Measurements from ENCODE around the gene TGM5.
"Not testable (repeated sequence)": the region's sequence is repeated elsewhere in the genome, so short reads cannot be mapped to it uniquely, and the experiment has no call there.

Gene TGM5

GRCh38 chr15:43277231-43277823 is 10.6 kb upstream of the TGM5 start:
- in situ Hi-C loops (cut with MboI; ENCODE audit: low sequenced_read_pairs, unreplicated experiment): loop anchor here (5.0 kb wide), 1 partner anchor 50 kb away; no protein-coding TSS in a partner anchor
- no peak for TF ChIP-seq CTCF (IDR thresholded peaks at IDR 0.05; ENCODE audit: borderline replicate concordance, control extremely low read depth, extremely low read depth, insufficient read depth, missing control alignments)
- no peak for DNase-seq (ENCODE audit: low spot score)

DNA sequence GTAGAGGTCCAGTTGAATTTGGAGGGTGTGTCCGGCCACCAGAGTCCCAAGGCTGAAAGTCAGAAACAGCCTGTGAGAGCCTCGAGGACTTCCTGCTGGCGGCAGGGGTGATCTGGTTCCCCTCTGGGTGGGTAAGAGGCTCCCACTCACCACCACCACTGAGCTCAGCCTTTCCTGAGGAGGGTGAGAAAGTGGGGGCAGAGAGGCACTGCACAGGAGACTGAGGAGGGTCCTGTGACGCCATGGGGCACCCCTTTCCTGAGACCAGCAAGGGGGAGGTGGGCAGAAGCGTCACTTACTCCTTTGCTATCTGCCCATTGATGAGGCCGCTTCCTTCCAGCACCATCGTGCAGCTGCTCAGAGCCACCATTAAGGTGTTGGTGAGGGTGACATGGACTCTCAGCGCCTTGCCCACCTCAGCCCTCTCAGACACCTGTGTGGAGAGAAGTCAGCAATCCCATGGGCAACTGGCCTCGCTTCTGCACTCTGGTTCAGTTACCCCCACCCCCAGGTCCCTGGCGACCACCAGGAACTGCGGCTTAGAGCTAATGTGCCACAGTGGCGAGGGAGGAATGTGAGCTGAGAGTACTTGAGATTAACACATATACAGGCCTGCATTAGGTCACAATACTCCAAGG is 10.0 kb upstream of the TGM5 start:
- no peak for DNase-seq (ENCODE audit: low spot score)
- in situ Hi-C loops (cut with MboI; ENCODE audit: low sequenced_read_pairs, unreplicated experiment): loop anchor here (5.0 kb wide), 1 partner anchor 49 kb away; no protein-coding TSS in a partner anchor
- TF ChIP-seq CTCF (IDR thresholded peaks at IDR 0.05; ENCODE audit: borderline replicate concordance, control extremely low read depth, extremely low read depth, insufficient read depth, missing control alignments): no peak

- DNase-seq (ENCODE audit: low spot score): no peak
- in situ Hi-C loops (cut with MboI; ENCODE audit: low sequenced_read_pairs, unreplicated experiment): loop anchor here (5.0 kb wide), 1 partner anchor 49 kb away; no protein-coding TSS in a partner anchor
- TF ChIP-seq CTCF (IDR thresholded peaks at IDR 0.05; ENCODE audit: borderline replicate concordance, control extremely low read depth, extremely low read depth, insufficient read depth, missing control alignments): no peak
Observed at GRCh38 chr15:43275740-43276562, 9.2 kb upstream of the TGM5 start.

DNA sequence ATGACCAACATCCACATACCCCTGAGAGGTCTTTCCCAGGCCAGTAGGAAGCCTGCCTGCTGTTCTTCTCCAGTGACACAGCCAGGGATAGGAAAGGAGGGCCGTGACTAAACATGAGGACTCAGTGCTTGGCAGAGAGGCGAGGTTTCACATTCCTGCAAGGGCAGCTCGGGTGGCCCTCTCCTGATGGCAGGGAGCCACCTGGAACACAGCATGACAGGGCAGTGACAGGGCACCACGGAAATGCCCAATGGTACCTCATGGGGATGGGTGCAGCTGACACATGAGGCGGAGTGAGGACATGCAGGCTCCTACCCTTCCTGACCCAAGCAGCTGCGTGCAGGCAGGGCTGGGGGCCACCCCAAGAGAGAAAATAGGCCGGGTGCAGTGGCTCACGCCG is 7.4 kb upstream of the TGM5 start:
- no peak for DNase-seq (ENCODE audit: low spot score)

DNA sequence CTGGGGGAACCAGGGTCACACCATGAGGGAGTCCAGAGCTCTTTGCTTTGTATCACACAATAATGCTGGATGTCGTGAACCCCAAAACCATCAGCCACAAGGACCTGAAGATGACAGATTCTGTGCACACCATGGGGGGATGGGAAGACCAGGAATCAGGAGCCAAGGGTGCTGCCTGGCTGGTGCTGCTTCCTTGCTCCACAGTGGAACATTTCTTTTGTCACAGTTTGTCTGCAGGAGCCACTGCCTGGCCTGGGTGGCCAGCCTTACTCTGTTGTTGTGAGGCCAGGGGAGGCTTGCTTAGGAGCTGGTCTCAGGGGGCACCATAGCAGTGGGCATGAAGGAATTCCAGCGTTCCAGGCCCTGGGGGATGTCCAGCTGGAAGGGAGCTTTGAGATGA is 6.5 kb upstream of the TGM5 start:
- TF ChIP-seq CTCF (IDR thresholded peaks at IDR 0.05; ENCODE audit: borderline replicate concordance, control extremely low read depth, extremely low read depth, insufficient read depth, missing control alignments): no peak
- DNase-seq (ENCODE audit: low spot score): no peak
- in situ Hi-C loops (cut with MboI; ENCODE audit: low sequenced_read_pairs, unreplicated experiment): no loop called here

More for the DNA sequence above, 7.4 kb upstream of the TGM5 start:
- in situ Hi-C loops (cut with MboI; ENCODE audit: low sequenced_read_pairs, unreplicated experiment): no loop called here
- no peak for TF ChIP-seq CTCF (IDR thresholded peaks at IDR 0.05; ENCODE audit: borderline replicate concordance, control extremely low read depth, extremely low read depth, insufficient read depth, missing control alignments)

- in situ Hi-C loops (cut with MboI; ENCODE audit: low sequenced_read_pairs, unreplicated experiment); DNase-seq (ENCODE audit: low spot score): not testable (repeated sequence)
Observed at GRCh38 chr15:43271908-43272307, 5.2 kb upstream of the TGM5 start.
